PC-3 (cell line): Measurements from ENCODE around the gene FTO. TPM values are rescaled to one million over a fixed set of nuclear protein-coding genes. Genes with fewer than 3 reads are reported as not detected.

Source experiments
- ATAC-seq: fragments of 200-7000 bp; cut with Tn5 transposase; 2 replicates; pipeline ENCODE4 v1.9.1; 2020; ENCODE audit warnings: mild to moderate bottlenecking, moderate library complexity
- BruUV-seq: library from RNA; stranded (reverse); fragments of 400-500 nt; replicated peaks from 2 replicates; lab custom pipeline; 2021; lab: Mats Ljungman, UMichigan
- CTCF ChIA-PET: fragments of 300-600 bp; sonication (Branson Sonifier 250); formaldehyde crosslinking; loops from one replicate; lab custom pipeline; 2022; ENCODE audit warnings: antibody characterized with exemption; lab: Charles Lee
- POLR2A ChIA-PET: fragments of 300-600 bp; sonication (Branson Sonifier 250); formaldehyde crosslinking; loops from one replicate; lab custom pipeline; 2022; ENCODE audit warnings: antibody characterized with exemption; ENCODE audit not compliant: unreplicated experiment; lab: Charles Lee
- DNase-seq: peaks from one replicate; pipeline ENCODE4 v3.0.0-alpha.2; 2015
- H2AFZ ChIP-seq: fragments of 300-600 bp; sonication (generic); 2 replicates; pipeline ENCODE4 v1.6.0; 2016; ENCODE audit warnings: antibody characterized with exemption, low read length
- H3F3A ChIP-seq: fragments of 300-600 bp; sonication (generic); one replicate; pipeline ENCODE4 v1.6.0; 2017; ENCODE audit warnings: antibody characterized with exemption, low read length, control low read depth, mild to moderate bottlenecking; ENCODE audit not compliant: unreplicated experiment
- H3K27ac ChIP-seq: fragments of 300-600 bp; sonication (generic); 2 replicates; pipeline ENCODE4 v1.5.1; 2016; ENCODE audit warnings: mild to moderate bottlenecking, low read length
- H3K27me3 ChIP-seq: fragments of 300-600 bp; sonication (generic); 2 replicates; pipeline ENCODE4 v1.6.1; 2016; ENCODE audit warnings: low read length, mixed read lengths
- H3K36me3 ChIP-seq: fragments of 300-600 bp; sonication (generic); 2 replicates; pipeline ENCODE4 v1.6.1; 2016; ENCODE audit warnings: low read depth, mixed run types, low read length, mixed read lengths
- H3K4me1 ChIP-seq: fragments of 300-600 bp; sonication (generic); 2 replicates; pipeline ENCODE4 v1.5.1; 2016; ENCODE audit warnings: low read length; ENCODE audit not compliant: insufficient read depth
- H3K4me2 ChIP-seq: fragments of 300-600 bp; sonication (generic); 2 replicates; pipeline ENCODE4 v1.6.0; 2016; ENCODE audit warnings: low read length
- H3K4me3 ChIP-seq: fragments of 300-600 bp; sonication (generic); 2 replicates; pipeline ENCODE4 v1.5.1; 2016; ENCODE audit warnings: mild to moderate bottlenecking, low read length, mixed read lengths
- H3K79me2 ChIP-seq: fragments of 300-600 bp; sonication (generic); 2 replicates; pipeline ENCODE4 v1.6.1; 2017; ENCODE audit warnings: low read length, mixed read lengths
- H3K9ac ChIP-seq: fragments of 300-600 bp; sonication (generic); 2 replicates; pipeline ENCODE4 v1.6.0; 2016; ENCODE audit warnings: mild to moderate bottlenecking, low read length
- H3K9me2 ChIP-seq: fragments of 300-600 bp; sonication (generic); replicated peaks from 2 replicates; pipeline ENCODE4 v1.6.1; 2016; ENCODE audit warnings: mixed run types, low read length, mixed read lengths
- H3K9me3 ChIP-seq: fragments of 300-600 bp; sonication (generic); 2 replicates; pipeline ENCODE4 v1.6.1; 2016; ENCODE audit warnings: low read length, mixed read lengths
- H4K20me1 ChIP-seq: fragments of 300-600 bp; sonication (generic); 2 replicates; pipeline ENCODE4 v1.6.1; 2016; ENCODE audit warnings: low read length, mixed read lengths
- CTCF ChIP-seq: fragments of 300-600 bp; sonication (generic); conservative IDR thresholded peaks from 2 replicates; pipeline ENCODE4 v1.5.1; 2017; ENCODE audit warnings: antibody characterized with exemption, low read depth, mild to moderate bottlenecking, low read length
- EZH2 ChIP-seq: fragments of 300-600 bp; sonication (generic); IDR thresholded peaks from one replicate; pipeline ENCODE4 v1.6.1; 2017; ENCODE audit warnings: antibody characterized with exemption, mild to moderate bottlenecking, low read length; ENCODE audit not compliant: unreplicated experiment
- EZH2phosphoT487 ChIP-seq: fragments of 300-600 bp; sonication (generic); IDR thresholded peaks from 2 replicates; pipeline ENCODE4 v1.6.1; 2018; ENCODE audit warnings: mild to moderate bottlenecking, antibody characterized with exemption, low read length, borderline replicate concordance
- intact Hi-C: fragments of 100-400 bp; cut with micrococcal nuclease; formaldehyde crosslinking; loops from 2 replicates; pipeline ENCODE4 v1.9.0; 2023
- total RNA-seq: library from RNA; depleted of rRNA; stranded (reverse); fragments of >200 nt; gene quantifications from 2 replicates; pipeline ENCODE4 v1.2.3, GENCODE V29; 2014

FTO gene
- total RNA-seq, 1 experiment from 2014 or later, result 27.0 TPM

GRCh38 chr16:53922067-53922806, 218.3 kb downstream of the FTO start:
- no peak for DNase-seq
- Histone ChIP-seq H3K9me2 (no peaks in the 10 kb centered on the region), H2AFZ (no peak overlapping the region), H3K4me1 (no peaks in the 10 kb centered on the region), H3K4me2 (no peak overlapping the region), H3F3A (no peaks in the 10 kb centered on the region), H3K4me3 (no peak overlapping the region), H4K20me1 (no peaks in the 10 kb centered on the region), H3K9ac (no peak overlapping the region), H3K79me2 (no peaks in the 10 kb centered on the region), H3K27ac (no peak overlapping the region), H3K9me3 (no peaks in the 10 kb centered on the region), H3K27me3 (no peaks in the 10 kb centered on the region), H3K36me3 (no peaks in the 10 kb centered on the region)
- POLR2A ChIA-PET, result no interaction called here
- no TSS peak for BruUV-seq
- intact Hi-C loops, result no loop called here
- ATAC-seq, result no peak
- CTCF ChIA-PET, result no interaction called here
- TF ChIP-seq EZH2, result no peak
- TF ChIP-seq EZH2phosphoT487, result no peak
- no peak for TF ChIP-seq CTCF

- H3F3A ChIP-seq, result no peaks in the 10 kb centered on the region
- no peaks in the 10 kb centered on the region for H3K36me3 ChIP-seq
- POLR2A ChIA-PET, result no interaction called here
- H2AFZ ChIP-seq, result no peak overlapping the region
- H3K9me3 ChIP-seq, result no peaks in the 10 kb centered on the region
- H3K27me3 ChIP-seq, result no peaks in the 10 kb centered on the region
- intact Hi-C loops, result no loop called here
- no peaks in the 10 kb centered on the region for H3K9me2 ChIP-seq
- no peaks in the 10 kb centered on the region for H3K79me2 ChIP-seq
- ATAC-seq (no peak), DNase-seq (no peak)
- CTCF ChIA-PET, result no interaction called here
- no peak overlapping the region for H3K27ac ChIP-seq
- BruUV-seq, result no TSS peak
- no peak overlapping the region for H3K4me3 ChIP-seq
- H3K4me2 ChIP-seq, result no peak overlapping the region
- H3K4me1 ChIP-seq, result no peaks in the 10 kb centered on the region
- H3K9ac ChIP-seq, result no peak overlapping the region
- H4K20me1 ChIP-seq, result no peaks in the 10 kb centered on the region
- TF ChIP-seq EZH2phosphoT487, result no peak
- TF ChIP-seq EZH2, result no peak
- no peak for TF ChIP-seq CTCF
Measured at GRCh38 chr16:53922807-53923571, 219.0 kb downstream of the FTO start.
